Activated CD8-positive, alpha-beta memory T cell treated with anti-CD3 and anti-CD28 coated beads for 24 hours (primary cell): Measurements from ENCODE around the gene RTN4R.
"Not testable (repeated sequence)": the region's sequence is repeated elsewhere in the genome, so short reads cannot be mapped to it uniquely, and the experiment has no call there.

Source experiments
- DNase-seq: peaks from one replicate; pipeline ENCODE4 v3.0.0-alpha.2; 2020

Gene RTN4R

DNA sequence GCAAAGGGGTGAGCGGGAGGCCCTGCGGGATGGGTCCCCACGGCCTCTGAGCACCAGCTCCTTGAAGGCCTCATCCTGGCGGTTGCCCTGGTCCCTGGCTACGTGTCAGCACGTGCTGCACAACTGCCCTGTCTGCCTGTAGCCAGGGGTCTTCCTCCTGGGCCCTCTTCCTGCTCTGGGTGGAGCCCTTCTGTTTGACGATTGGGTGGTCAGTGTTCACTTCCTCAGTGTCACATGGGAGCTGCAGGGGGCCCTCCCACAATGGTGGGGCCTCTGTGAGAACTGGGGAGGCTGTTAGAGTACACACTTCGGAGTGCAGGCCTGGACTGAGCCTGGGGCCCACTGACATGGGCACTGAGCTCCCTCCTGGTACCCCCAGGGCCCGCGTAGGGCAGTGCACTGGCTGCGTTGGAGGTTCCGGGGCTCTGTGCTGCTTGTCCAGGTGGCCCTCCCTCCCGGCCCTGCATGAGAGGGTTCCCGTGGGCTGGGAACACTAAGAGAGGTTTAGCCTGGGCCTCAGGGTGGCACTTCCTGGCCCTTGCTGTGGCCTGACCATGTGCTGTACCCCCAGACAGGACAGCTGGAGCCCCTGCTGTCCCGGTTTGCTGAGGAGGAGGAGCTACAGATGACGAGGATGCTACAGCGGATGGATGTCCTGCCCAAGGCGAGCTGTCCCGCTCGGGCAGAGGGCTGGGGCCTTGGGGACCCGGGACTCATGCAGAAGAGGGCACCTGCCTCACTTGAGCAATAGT is 38.0 kb upstream of the RTN4R start:
- DNase-seq: no peak

DNA sequence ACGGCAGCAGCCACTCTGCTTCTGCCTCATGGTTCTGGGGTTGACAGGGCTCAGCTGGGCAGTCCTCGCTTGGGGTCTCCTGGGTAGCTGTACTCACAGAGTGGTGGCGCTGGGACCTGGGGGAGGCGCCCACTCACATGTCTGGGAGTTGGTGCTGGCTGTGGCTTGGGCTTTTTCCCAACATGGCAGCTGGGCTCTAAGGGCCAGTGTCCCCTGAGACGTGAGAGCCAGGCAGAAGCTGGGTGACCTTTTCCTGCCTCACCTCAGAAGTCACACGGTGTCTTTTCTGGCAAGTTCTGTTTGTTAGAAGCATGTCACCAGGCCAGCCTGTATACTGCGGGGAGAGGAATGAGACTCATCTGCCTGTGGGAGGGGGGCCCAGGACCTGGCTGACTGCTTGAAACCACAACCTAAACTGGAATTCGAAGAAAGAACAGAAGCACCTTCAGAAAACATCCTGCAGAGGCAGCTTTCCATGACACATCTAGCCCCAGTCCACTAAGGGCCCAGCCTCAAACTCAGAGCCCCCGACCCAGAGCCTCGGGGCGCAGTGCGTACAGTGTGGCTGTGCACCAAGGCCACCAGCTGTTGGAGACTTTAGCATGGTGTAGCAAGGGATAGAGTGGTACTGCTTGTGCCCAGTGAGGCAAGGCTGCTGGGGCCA is 37.2 kb upstream of the RTN4R start:
- DNase-seq: not testable (repeated sequence)

- DNase-seq: no peak
These were observed 36.5 kb upstream of the RTN4R start for GRCh38 chr22:20304646-20305045.

- not testable (repeated sequence) for DNase-seq
These were observed 35.1 kb upstream of the RTN4R start for GRCh38 chr22:20303229-20303534.

GRCh38 chr22:20302438-20303228 is 34.5 kb upstream of the RTN4R start:
- DNase-seq: no peak

DNA sequence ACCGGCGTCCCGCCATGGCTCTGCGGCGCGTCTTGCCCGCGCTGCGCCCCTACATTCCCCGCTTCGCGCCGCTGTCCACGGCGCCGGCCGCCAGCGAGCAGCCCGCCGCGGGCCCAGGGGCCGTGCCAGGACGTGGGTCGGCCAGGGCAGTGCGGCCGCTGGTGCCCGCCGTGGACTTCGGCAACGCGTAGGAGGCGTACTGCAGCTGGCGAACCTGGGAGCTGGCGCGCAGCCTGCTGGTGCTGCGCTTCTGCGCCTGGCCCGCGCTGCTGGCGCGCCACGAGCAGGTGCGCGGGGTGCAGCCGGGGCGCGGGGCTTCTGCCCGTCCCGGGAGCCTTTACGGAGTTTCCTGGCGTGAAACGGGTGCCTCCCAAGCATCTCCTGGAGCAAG is 31.6 kb upstream of the RTN4R start:
- no peak for DNase-seq

DNA sequence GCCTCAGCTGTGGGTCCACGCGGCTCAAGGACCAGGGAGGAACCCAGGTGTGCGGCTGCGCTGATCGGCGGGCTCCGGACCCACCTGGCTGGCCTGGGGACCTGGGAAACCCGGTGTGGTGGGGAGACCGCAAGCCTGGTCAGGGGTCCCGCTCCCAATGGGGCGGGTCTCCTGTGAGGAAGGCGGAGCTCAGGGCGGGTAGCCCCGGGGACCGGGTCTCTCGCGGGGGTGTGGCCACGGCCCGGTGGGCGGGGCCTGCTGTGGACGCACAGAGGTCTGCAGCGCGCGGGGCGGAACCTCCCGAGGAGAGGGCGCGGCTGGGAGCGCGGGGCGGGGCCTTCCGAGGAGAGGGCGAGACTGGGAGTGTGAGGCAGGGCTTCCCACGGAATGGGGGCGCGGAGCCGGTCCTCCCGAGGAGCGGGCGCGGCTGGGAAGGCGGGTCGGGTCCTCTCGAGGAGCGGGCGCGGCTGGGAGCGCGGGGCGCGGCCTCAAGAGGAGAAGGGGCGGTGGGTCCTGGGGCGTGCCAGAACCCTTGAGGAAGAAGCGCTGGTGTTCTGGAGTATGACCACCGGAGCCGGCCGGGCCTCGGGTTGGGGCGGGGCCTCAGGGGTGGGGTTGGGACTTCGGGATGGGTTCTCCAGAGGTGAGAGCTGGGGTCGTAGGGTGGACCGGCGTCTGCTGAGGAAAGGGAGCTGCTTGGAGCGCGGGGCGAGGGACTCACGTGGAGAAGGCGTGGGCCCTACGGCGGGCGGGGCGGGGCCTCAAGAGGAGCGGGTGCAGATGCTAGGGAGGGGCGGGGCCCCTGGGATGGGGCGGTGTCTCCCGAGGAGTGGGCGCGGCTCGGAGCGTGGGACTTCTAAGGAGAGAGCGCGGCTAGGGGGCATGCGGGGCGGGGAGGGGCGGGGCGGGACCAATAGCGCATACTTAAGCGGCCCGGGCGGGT is 31.0 kb upstream of the RTN4R start:
- peak; percentile 96 for DNase-seq

GRCh38 chr22:20298110-20298802 is 30.1 kb upstream of the RTN4R start:
- no peak for DNase-seq

- DNase-seq: no peak
These were observed 29.4 kb upstream of the RTN4R start for GRCh38 chr22:20297414-20298109.

DNA sequence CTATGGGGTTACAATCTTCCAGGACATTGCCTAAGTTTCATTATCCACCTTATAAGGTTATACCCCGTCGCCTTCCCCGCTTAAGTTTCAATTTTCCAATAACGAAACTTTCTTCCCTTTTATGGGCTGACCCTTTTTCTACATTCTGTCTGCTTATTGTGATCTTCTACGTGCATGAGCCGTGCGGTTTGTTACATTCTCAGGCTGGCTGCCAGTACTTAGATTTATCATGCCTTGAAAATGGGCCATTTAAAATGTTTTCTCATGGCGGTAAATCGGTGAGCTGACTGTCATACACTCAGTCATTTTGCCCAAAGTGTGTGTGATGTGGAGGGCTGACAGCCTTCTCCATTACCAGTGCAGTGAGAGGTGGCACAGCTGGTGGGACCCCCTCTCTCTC is 28.5 kb upstream of the RTN4R start:
- no peak for DNase-seq

GRCh38 chr22:20295262-20296064 is 27.3 kb upstream of the RTN4R start:
- no peak for DNase-seq

DNA sequence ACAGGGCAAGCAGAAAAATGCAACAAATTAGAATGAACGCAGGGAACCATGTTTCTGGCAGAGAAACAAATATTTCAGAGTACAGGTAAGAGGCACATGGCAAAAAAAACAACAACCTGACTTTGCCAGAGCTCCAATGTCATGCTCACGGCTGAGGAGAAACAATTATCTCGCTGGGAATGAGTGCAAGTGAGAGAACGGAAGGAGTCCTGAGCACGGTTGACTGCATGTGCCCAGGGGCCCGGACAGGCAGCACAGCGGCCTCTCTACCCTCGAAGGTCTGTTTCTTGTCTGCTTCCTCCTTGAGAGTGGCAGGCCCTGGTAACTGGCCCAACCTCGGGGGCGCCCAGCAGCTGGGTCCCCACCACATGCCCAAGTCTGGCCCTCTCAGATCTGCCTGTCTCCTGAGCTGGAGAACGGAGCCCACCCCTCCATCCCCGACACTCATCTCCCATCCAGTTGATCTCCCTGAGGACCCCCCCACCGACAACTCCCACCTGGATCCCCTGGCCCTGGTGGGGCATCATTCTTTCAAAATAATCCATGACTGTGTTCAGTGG is 24.6 kb upstream of the RTN4R start:
- DNase-seq: no peak

DNA sequence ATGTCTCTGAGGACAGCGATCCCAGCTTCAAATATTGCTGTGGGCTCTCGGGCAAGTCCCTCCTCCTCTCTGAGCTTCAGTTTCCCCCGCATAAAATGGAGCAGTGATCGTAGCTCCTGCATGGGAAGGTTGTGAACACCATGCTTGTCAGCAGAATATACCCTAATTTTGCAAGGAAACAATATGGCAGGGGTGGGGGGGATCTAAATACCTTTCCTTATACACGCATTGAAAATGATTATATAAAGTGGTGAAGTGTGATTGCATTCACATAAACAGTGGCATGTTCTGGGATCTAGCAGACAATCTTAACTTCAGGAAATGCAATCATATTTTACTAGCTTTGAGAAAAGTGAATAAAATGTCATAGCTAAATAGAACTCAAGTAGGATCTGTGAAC is 24.0 kb upstream of the RTN4R start:
- DNase-seq: no peak

GRCh38 chr22:20291604-20292063 is 23.5 kb upstream of the RTN4R start:
- DNase-seq: no peak

DNA sequence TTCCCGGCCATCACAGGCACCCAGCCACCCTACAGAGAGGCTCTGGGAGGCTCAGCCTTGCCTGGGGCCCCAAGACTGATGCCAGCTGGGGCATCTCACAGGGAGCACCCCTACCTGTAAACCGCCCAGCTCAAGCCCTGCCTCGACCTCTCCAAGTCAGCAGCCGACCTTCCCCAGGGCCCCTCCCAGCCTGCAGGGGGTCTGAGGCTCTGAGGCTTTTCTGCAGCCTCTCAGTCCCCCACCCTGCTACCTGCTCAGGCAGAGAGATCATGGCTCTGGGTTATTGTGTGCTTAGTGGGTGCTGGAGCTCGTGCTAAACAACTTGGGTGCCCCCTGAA is 23.1 kb upstream of the RTN4R start:
- no peak for DNase-seq

GRCh38 chr22:20290578-20291248 is 22.6 kb upstream of the RTN4R start:
- DNase-seq: no peak

GRCh38 chr22:20290045-20290392 is 21.9 kb upstream of the RTN4R start:
- DNase-seq: no peak

- DNase-seq: not testable (repeated sequence)
These were observed 21.3 kb upstream of the RTN4R start for GRCh38 chr22:20289182-20290044.
